ENCODE data around the gene CBX7. TPM values are rescaled to one million over a fixed set of nuclear protein-coding genes. Genes with fewer than 3 reads are reported as not detected.

Gene CBX7
- total RNA-seq (2012; rRNA removed), result 1.8 and 2.2 TPM in 2 replicates

- H3K36me3 ChIP-seq (ENCODE audit: insufficient read depth, low read length), result no peaks in the 10 kb centered on the region
- H3K4me1 ChIP-seq (ENCODE audit: control insufficient read depth, insufficient read depth, low read length), result peaks cover 12% of the 10 kb centered on the region
- peak within 1 kb of the TSS; percentile 72 for H3K4me3 ChIP-seq (ENCODE audit: low read length)
- peak within 1 kb of the TSS; percentile 95 for H3K4me2 ChIP-seq (ENCODE audit: low read length)
- peaks cover 41% of the 10 kb centered on the region for H3K27me3 ChIP-seq (ENCODE audit: control insufficient read depth, insufficient read depth, low read length)
- H3K9me3 ChIP-seq (replicated peaks; ENCODE audit: low read length), result no peaks in the 10 kb centered on the region
- peak within 1 kb of the TSS; percentile 70 for H3K9ac ChIP-seq (ENCODE audit: low read depth, low read length)
Measured at GRCh38 chr22:39152511-39153219, at the start of gene CBX7. Gene CBX7, minus strand, starts transcription at chr22:39152680. Its CDS starts 236 bp downstream, at chr22:39152444.

- no peak overlapping the region for H3K4me3 ChIP-seq (ENCODE audit: low read length)
- H3K36me3 ChIP-seq (ENCODE audit: insufficient read depth, low read length), result no peaks in the 10 kb centered on the region
- peaks cover 4% of the 10 kb centered on the region for H3K27me3 ChIP-seq (ENCODE audit: control insufficient read depth, insufficient read depth, low read length)
- no peaks in the 10 kb centered on the region for H3K4me1 ChIP-seq (ENCODE audit: control insufficient read depth, insufficient read depth, low read length)
- H3K4me2 ChIP-seq (ENCODE audit: low read length), result no peak overlapping the region
- peaks cover 8% of the 10 kb centered on the region for H3K9me3 ChIP-seq (replicated peaks; ENCODE audit: low read length)
- H3K9ac ChIP-seq (ENCODE audit: low read depth, low read length), result no peak overlapping the region
Measured at GRCh38 chr22:39197578-39197977, 45.1 kb upstream of the CBX7 start.

GRCh38 chr22:39194098-39194497, 41.6 kb upstream of the CBX7 start:
- Histone ChIP-seq H3K4me3 (ENCODE audit: low read length) (no peak overlapping the region), H3K27me3 (ENCODE audit: control insufficient read depth, insufficient read depth, low read length) (peaks cover 4% of the 10 kb centered on the region), H3K36me3 (ENCODE audit: insufficient read depth, low read length) (no peaks in the 10 kb centered on the region), H3K4me2 (ENCODE audit: low read length) (no peak overlapping the region), H3K9ac (ENCODE audit: low read depth, low read length) (no peak overlapping the region), H3K4me1 (ENCODE audit: control insufficient read depth, insufficient read depth, low read length) (no peaks in the 10 kb centered on the region), H3K9me3 (replicated peaks; ENCODE audit: low read length) (peaks cover 8% of the 10 kb centered on the region)

GRCh38 chr22:39188809-39189208, 36.3 kb upstream of the CBX7 start:
- Histone ChIP-seq H3K9ac (ENCODE audit: low read depth, low read length) (no peak overlapping the region), H3K9me3 (replicated peaks; ENCODE audit: low read length) (peaks cover 2% of the 10 kb centered on the region), H3K4me3 (ENCODE audit: low read length) (no peak overlapping the region), H3K4me2 (ENCODE audit: low read length) (no peak overlapping the region), H3K27me3 (ENCODE audit: control insufficient read depth, insufficient read depth, low read length) (peaks cover 4% of the 10 kb centered on the region), H3K4me1 (ENCODE audit: control insufficient read depth, insufficient read depth, low read length) (peaks cover 22% of the 10 kb centered on the region), H3K36me3 (ENCODE audit: insufficient read depth, low read length) (no peaks in the 10 kb centered on the region)

GRCh38 chr22:39185601-39186012, 33.1 kb upstream of the CBX7 start:
- no peak overlapping the region for H3K4me2 ChIP-seq (ENCODE audit: low read length)
- no peaks in the 10 kb centered on the region for H3K36me3 ChIP-seq (ENCODE audit: insufficient read depth, low read length)
- H3K4me3 ChIP-seq (ENCODE audit: low read length), result no peak overlapping the region
- peaks cover 24% of the 10 kb centered on the region for H3K4me1 ChIP-seq (ENCODE audit: control insufficient read depth, insufficient read depth, low read length)
- peak overlapping the region; percentile 62 for H3K9ac ChIP-seq (ENCODE audit: low read depth, low read length)
- H3K9me3 ChIP-seq (replicated peaks; ENCODE audit: low read length), result no peaks in the 10 kb centered on the region
- H3K27me3 ChIP-seq (ENCODE audit: control insufficient read depth, insufficient read depth, low read length), result no peaks in the 10 kb centered on the region

GRCh38 chr22:39184586-39185577, 32.4 kb upstream of the CBX7 start:
- H3K4me1 ChIP-seq (ENCODE audit: control insufficient read depth, insufficient read depth, low read length), result peaks cover 26% of the 10 kb centered on the region
- H3K27me3 ChIP-seq (ENCODE audit: control insufficient read depth, insufficient read depth, low read length), result no peaks in the 10 kb centered on the region
- peak overlapping the region; percentile 62 for H3K9ac ChIP-seq (ENCODE audit: low read depth, low read length)
- H3K4me3 ChIP-seq (ENCODE audit: low read length), result peak overlapping the region; percentile 28
- no peaks in the 10 kb centered on the region for H3K36me3 ChIP-seq (ENCODE audit: insufficient read depth, low read length)
- H3K4me2 ChIP-seq (ENCODE audit: low read length), result peak overlapping the region; percentile 57
- H3K9me3 ChIP-seq (replicated peaks; ENCODE audit: low read length), result no peaks in the 10 kb centered on the region

GRCh38 chr22:39183991-39184585, 31.6 kb upstream of the CBX7 start:
- Histone ChIP-seq H3K36me3 (ENCODE audit: insufficient read depth, low read length) (no peaks in the 10 kb centered on the region), H3K9ac (ENCODE audit: low read depth, low read length) (peak overlapping the region; percentile 62), H3K27me3 (ENCODE audit: control insufficient read depth, insufficient read depth, low read length) (no peaks in the 10 kb centered on the region), H3K4me2 (ENCODE audit: low read length) (peak overlapping the region; percentile 57), H3K4me1 (ENCODE audit: control insufficient read depth, insufficient read depth, low read length) (peaks cover 34% of the 10 kb centered on the region), H3K4me3 (ENCODE audit: low read length) (peak overlapping the region; percentile 28), H3K9me3 (replicated peaks; ENCODE audit: low read length) (no peaks in the 10 kb centered on the region)

GRCh38 chr22:39182478-39183030, 30.1 kb upstream of the CBX7 start:
- Histone ChIP-seq H3K4me2 (ENCODE audit: low read length) (no peak overlapping the region), H3K27me3 (ENCODE audit: control insufficient read depth, insufficient read depth, low read length) (no peaks in the 10 kb centered on the region), H3K9ac (ENCODE audit: low read depth, low read length) (no peak overlapping the region), H3K9me3 (replicated peaks; ENCODE audit: low read length) (no peaks in the 10 kb centered on the region), H3K36me3 (ENCODE audit: insufficient read depth, low read length) (no peaks in the 10 kb centered on the region), H3K4me1 (ENCODE audit: control insufficient read depth, insufficient read depth, low read length) (peaks cover 49% of the 10 kb centered on the region), H3K4me3 (ENCODE audit: low read length) (no peak overlapping the region)

- no peak overlapping the region for H3K4me2 ChIP-seq (ENCODE audit: low read length)
- no peaks in the 10 kb centered on the region for H3K27me3 ChIP-seq (ENCODE audit: control insufficient read depth, insufficient read depth, low read length)
- no peak overlapping the region for H3K9ac ChIP-seq (ENCODE audit: low read depth, low read length)
- no peaks in the 10 kb centered on the region for H3K36me3 ChIP-seq (ENCODE audit: insufficient read depth, low read length)
- peaks cover 57% of the 10 kb centered on the region for H3K4me1 ChIP-seq (ENCODE audit: control insufficient read depth, insufficient read depth, low read length)
- H3K4me3 ChIP-seq (ENCODE audit: low read length), result no peak overlapping the region
- H3K9me3 ChIP-seq (replicated peaks; ENCODE audit: low read length), result no peaks in the 10 kb centered on the region
Measured at GRCh38 chr22:39181778-39182177, 29.3 kb upstream of the CBX7 start.

- no peak overlapping the region for H3K4me2 ChIP-seq (ENCODE audit: low read length)
- no peaks in the 10 kb centered on the region for H3K36me3 ChIP-seq (ENCODE audit: insufficient read depth, low read length)
- no peak overlapping the region for H3K4me3 ChIP-seq (ENCODE audit: low read length)
- no peaks in the 10 kb centered on the region for H3K9me3 ChIP-seq (replicated peaks; ENCODE audit: low read length)
- no peaks in the 10 kb centered on the region for H3K27me3 ChIP-seq (ENCODE audit: control insufficient read depth, insufficient read depth, low read length)
- peaks cover 61% of the 10 kb centered on the region for H3K4me1 ChIP-seq (ENCODE audit: control insufficient read depth, insufficient read depth, low read length)
- H3K9ac ChIP-seq (ENCODE audit: low read depth, low read length), result no peak overlapping the region
Measured at GRCh38 chr22:39181356-39181755, 28.9 kb upstream of the CBX7 start.

GRCh38 chr22:39179841-39180335, 27.4 kb upstream of the CBX7 start:
- H3K4me1 ChIP-seq (ENCODE audit: control insufficient read depth, insufficient read depth, low read length), result peaks cover 64% of the 10 kb centered on the region
- no peaks in the 10 kb centered on the region for H3K27me3 ChIP-seq (ENCODE audit: control insufficient read depth, insufficient read depth, low read length)
- no peaks in the 10 kb centered on the region for H3K9me3 ChIP-seq (replicated peaks; ENCODE audit: low read length)
- no peak overlapping the region for H3K4me3 ChIP-seq (ENCODE audit: low read length)
- H3K4me2 ChIP-seq (ENCODE audit: low read length), result no peak overlapping the region
- no peaks in the 10 kb centered on the region for H3K36me3 ChIP-seq (ENCODE audit: insufficient read depth, low read length)
- no peak overlapping the region for H3K9ac ChIP-seq (ENCODE audit: low read depth, low read length)

All from skeletal muscle satellite cell (primary cell).